ENCODE measurements around the gene GNAS-AS1.

Gene GNAS-AS1

GRCh38 chr20:58776109-58776508 lies 74.6 kb downstream of the GNAS-AS1 start:
- no peak for DNase-seq

- DNase-seq: no peak
Observed at GRCh38 chr20:58775371-58775770, 75.3 kb downstream of the GNAS-AS1 start.

DNA sequence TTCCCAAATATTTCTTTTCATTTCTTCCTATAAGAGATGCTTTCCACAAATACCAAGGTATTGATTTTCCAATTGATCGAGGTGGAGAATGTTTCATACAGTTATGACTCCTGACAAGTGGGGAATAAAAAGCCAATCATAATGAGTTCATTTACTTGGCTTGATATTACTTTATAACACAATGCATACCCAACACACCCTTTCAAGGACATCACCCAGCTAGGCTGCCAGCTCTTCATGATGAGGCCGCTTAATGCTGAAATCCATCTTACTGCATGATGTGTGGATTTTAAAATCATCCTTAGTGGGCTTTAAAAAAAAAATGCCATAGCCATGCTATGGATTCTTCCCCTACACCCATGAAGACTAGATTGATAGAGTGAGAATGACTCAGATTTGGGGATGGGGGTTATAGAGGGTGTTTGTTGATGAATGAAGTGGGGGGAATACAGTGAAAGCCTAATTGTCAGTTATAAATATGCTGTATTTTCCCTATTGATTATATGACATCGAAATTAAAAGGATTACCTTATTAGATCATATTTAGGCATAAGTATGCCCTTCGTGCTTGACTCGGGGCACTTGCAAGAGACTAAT lies 75.9 kb downstream of the GNAS-AS1 start:
- no peak for DNase-seq

DNA sequence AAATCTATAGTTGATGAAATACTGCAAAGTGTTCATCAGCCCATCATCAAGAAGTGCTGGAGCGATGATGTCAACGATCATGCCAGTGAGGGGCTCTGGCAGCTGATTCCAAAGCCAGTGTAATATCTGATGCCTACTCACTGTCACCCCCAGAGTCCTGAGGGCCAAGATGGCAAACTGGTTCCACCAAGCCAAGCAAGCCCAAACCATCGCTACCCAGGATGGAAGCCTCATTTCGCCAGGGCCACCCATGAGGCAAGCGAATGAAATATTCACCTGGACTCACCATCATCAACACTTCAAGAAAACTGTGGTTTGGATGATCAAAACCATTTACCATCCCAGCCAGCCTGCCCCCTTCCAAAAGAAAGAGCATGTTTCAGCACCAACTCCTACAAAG lies 76.5 kb downstream of the GNAS-AS1 start:
- DNase-seq: no peak

- no peak for DNase-seq
Observed at GRCh38 chr20:58772786-58773185, 77.9 kb downstream of the GNAS-AS1 start.
